ENCODE data around the gene ANKRD53. TPM values are rescaled to one million over a fixed set of nuclear protein-coding genes. Genes with fewer than 3 reads are reported as not detected.

The ANKRD53 gene
- total and polyA plus RNA-seq, 9 of the 15 experiments (the other 6 are each of a cell fraction or from before 2014, with no cell fraction given): 0.18 TPM; not detected in 8

DNA sequence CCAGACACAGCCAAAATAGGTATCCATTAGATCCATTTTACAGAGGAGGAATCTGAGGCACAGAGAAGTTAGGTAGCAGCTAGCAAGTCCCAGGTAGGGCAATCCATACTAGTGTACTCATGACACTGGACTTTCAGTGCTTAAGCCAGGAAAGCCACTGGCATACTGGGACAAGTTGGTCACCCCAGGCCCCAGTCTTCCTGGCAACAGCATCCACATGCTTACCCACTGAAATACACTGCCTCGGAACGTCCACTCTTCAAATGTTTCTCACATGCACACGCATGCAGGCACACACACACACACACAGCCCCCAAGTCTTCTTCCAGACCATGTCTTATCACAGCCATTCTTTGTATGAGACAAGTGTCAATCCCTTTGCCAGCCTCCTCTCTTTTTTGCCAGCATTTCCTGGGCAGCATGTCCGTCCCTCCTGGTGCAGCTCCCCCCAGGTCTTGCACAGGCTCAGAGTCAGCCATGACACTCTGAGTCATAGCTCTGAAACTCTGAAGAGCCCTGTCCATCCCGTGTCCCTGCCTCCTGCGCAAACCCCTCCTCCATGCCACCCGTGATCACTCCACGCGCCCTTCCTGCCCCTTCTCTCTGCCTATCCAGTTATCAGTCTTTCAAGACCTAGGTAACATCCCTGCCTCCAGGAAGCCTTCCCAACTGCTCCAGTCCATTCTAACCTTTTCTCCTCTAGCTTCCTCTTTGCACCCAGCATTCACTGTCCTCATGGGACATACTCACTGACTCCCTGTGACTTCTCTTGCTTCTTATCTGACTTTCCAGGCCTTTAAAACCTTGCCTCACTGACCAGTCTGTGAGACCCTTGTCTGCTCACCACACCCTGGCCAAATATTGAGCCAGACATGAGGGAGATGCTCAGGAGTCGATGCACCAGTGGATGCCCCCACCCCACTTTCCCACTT lies 27.1 kb downstream of the ANKRD53 start (continued):
- TF ChIP-seq ZBTB11 (CRISPR knock-in tag; IDR thresholded peaks at IDR 0.05) (0 out of 6 replicates have a peak, but pooled peaks of 1 of the 3 experiments have one; percentile 34), ZNF444 (CRISPR knock-in tag; IDR thresholded peaks at IDR 0.05) (no peak), CBFA2T3 (IDR thresholded peaks at IDR 0.05) (peak; percentile 70), TAL1 (IDR thresholded peaks at IDR 0.05) (peak; percentile 33; the same call in 1 of the 2 replicates), NFRKB (IDR thresholded peaks at IDR 0.05; ENCODE audit: low read depth) (peak; percentile 53; the same call in 1 of the 2 replicates), LEF1 (IDR thresholded peaks at IDR 0.05) (0 out of 2 replicates have a peak, but pooled peaks have one; percentile 30), NCOR1 (IDR thresholded peaks at IDR 0.05) (peak; percentile 58), SMARCE1 (IDR thresholded peaks at IDR 0.05) (peak; percentile 26; the same call in 1 of the 2 replicates), PHF20 (IDR thresholded peaks at IDR 0.05; ENCODE audit: partially characterized antibody) (peak; percentile 41), ZFP36 (IDR thresholded peaks at IDR 0.05; ENCODE audit: low read depth, low read length, partially characterized antibody) (peak; percentile 93), ZBTB40 (IDR thresholded peaks at IDR 0.05) (0 out of 2 replicates have a peak, but pooled peaks have one; percentile 26), ZBTB40 (CRISPR knock-in tag; IDR thresholded peaks at IDR 0.05) (no peak)
- TF ChIP-seq, protein P1, sequence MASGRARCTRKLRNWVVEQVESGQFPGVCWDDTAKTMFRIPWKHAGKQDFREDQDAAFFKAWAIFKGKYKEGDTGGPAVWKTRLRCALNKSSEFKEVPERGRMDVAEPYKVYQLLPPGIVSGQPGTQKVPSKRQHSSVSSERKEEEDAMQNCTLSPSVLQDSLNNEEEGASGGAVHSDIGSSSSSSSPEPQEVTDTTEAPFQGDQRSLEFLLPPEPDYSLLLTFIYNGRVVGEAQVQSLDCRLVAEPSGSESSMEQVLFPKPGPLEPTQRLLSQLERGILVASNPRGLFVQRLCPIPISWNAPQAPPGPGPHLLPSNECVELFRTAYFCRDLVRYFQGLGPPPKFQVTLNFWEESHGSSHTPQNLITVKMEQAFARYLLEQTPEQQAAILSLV (tag; IDR thresholded peaks at IDR 0.05): 0 out of 2 replicates have a peak, but pooled peaks have one; percentile 16

Data from K562 (cell line).